Measurements from ENCODE around the gene ME2.
A peak's percentile ranks its signal among the peaks of the same experiment; 100 is the strongest.
"Not testable (repeated sequence)": the region's sequence is repeated elsewhere in the genome, so short reads cannot be mapped to it uniquely, and the experiment has no call there.

Gene ME2

DNA sequence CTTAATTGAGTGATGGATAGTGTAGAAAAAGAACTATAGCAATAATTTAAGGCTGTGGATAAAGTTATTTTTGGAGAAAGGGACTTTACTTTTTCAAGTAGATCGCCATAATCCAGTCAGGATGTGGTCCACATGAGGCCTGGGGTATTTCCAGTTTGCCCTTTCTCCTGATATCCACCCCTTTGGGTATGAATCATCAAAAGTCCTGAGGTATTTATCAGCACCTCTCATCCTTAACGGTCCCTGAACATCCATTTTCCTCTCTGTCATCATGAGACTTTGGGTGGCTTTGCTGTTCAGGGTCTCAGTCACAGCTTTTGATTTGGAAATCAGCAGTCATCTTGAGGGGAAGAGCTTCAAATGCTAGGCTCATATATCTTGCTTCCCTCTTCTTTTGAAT is 49.6 kb downstream of the ME2 start:
- no peak for DNase-seq

DNA sequence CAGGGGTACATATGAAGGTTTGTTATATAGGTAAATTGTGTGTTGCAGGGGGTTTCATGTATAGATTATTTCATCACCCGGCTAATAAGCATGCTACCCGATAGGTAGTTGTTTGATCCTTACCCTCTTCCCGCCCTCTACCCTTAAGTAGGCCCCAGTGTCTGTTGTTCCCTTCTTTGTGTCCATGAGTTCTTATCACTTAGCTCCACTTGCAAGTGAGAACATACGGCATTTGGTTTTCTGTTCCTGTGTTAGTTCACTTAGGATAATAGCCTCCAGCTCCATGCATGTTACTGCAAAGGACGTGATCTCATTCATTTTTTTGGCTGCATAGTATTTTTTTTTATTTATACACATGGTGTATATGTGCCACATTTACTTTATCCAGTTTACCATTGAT is 54.8 kb downstream of the ME2 start:
- no peak for DNase-seq

DNA sequence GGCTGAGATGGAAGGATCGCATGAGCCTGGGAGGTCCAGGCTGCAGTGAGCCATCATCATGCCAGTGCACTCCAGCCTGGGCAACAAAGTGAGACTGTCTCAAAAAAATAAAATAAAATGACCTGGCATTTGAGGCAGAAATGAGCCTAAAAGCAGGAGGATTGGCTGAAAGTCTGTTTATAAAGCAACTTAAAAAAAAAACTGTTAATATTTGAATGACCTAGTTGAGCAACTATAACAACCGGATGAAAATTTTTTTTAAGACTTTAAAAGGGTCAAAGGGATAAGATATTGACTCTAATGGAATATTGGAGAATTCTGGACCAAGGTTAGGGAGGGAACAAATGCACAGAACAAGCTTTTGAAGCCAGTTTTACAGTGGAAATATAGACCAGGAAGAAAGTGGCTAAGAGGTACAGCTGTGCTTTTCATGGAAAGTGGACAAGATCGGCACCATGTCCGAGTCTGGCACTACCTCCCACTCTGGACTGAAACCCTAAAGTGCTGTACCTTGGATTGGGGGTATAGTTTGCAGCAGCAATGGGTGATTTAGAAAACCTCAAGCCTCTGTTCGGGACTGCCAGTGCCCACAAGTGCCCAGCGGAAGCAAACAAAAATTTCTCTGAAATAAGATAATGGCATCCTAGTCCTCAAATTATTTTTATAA is 55.8 kb downstream of the ME2 start:
- DNase-seq, result no peak

GRCh38 chr18:50935493-50936191 is 56.7 kb downstream of the ME2 start:
- DNase-seq, result peak; percentile 4

GRCh38 chr18:50937183-50937582 is 58.3 kb downstream of the ME2 start:
- no peak for DNase-seq

- DNase-seq, result no peak
Observed at GRCh38 chr18:50938912-50939311, 60.0 kb downstream of the ME2 start.

DNA sequence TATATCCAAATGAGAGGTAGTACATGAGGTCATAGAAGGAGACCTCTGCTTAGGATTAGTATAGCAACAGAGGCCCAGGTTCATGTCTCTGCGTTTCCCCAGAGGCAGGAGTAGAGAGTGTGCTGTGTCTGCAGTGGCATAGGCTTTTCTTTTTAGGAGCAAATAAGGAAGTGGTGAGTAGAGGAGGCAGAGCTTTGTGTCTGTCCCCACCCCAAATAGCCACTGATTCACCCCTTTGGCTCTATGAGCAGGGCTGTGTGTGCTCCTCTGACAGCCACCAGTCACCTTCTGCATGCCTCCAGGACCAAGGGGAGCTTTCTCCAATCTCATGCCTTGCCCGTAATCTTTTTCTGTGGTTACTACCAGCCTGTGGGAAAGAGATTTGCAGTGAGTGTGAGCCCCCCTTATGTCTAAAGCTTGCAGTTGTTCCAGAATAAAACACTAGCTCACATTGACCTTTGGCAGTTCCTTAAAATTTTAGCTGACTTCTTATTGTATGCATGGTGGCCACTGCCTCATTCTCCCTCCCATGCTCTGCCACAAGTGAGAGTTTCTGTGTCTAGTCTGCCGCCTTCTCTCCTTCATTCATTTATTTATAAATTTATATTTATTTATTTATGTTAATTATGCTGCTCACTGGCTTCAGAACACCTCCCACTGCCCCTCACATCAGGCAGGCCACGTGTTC is 65.5 kb downstream of the ME2 start:
- DNase-seq, result no peak

DNA sequence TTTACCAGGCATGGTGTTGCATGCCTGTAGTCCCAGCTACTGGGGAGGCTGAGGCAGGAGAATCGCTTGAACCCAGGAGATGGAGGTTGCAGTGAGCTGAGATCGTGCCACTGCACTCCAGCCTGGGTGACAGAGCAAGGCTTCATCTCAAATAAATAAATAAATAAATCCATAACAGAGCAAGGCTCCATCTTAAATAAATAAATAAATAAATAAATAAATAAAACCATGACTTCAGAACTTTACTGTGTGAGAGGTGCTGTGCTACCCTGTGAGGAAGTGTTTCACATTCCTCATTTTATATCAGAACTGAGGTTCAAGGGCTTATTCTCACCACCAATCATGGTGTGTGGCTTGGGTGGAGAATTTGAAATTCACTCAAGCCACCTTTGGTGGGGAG is 67.0 kb downstream of the ME2 start:
- not testable (repeated sequence) for DNase-seq

GRCh38 chr18:50947899-50948298 is 69.0 kb downstream of the ME2 start:
- DNase-seq, result no peak

GRCh38 chr18:50949185-50949584 is 70.3 kb downstream of the ME2 start:
- DNase-seq, result no peak

DNA sequence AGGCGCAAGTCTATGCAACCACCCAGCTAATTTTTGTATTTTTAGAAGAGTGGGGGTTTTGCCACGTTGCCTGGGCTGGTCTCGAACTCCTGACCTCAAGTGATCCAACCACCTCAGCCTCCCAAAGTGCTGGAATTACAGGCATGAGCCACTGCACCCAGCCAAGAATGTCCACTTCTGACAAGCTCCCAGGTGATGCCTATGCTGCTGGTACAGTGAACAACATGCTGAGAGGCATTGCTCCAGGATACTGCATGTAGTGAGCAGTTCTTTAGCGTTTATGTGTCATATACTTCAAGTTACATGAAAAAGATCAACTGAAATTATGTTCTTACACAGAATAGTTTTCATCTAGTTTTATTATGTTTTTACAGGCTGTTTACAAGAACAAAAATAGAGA is 71.7 kb downstream of the ME2 start:
- no peak for DNase-seq

DNA sequence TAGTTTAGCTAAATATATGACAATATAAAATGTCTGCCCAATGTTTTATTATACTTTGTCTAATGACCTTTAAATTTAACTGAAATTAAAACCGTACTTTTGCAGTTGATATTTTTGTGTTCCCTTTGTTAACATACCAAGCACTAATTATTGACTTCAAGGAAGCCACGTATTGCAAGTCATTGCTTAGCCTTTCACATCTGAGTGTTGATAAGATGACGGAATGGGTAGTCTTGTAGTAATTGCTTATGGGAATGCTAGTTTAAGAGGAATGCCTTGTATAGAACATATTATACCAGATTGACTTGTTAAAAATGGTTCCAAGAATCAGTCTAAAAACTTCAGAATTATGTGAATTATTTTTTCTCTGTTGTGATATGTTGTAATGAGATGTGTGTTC is 74.9 kb downstream of the ME2 start:
- no peak for DNase-seq

DNA sequence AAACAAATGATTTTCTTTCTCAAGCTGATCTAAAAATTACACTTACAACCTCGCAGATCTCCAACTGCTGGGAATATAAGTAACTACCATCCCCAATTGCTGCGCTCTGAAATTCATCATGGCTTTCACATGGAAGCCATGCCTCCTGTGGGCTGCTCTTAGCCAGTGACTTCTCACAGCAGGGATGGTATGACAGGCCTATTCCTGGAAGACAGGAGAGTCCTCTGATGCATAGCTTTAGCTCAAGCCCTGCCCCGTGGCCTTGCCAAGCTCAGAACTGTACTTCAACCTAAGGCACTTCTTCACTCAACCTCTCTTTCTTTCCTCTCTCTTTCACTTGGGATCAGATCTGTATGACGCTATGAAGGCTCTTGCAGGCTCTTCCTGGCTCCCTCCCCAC is 76.3 kb downstream of the ME2 start:
- DNase-seq, result no peak

GRCh38 chr18:50956116-50956515 is 77.2 kb downstream of the ME2 start:
- no peak for DNase-seq

DNA sequence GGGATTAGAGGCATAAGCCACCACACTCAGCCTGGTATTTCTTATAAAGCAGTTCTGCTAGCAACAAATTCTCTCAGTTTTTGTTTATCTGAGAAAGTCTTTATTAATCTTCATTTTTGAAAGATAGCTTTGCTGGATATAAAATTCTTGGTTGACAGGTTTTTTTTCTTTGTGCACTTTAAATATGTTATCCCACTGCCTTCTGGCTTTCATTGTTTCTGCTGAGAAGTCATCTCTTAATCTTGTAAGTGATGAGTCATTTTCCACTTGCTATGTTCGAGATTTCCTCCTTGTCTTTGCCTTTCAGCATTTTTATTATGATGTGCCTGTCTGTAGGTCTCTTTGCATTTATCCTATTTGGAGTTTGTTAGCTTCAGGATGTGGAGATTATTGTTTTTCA is 83.1 kb downstream of the ME2 start:
- no peak for DNase-seq

DNA sequence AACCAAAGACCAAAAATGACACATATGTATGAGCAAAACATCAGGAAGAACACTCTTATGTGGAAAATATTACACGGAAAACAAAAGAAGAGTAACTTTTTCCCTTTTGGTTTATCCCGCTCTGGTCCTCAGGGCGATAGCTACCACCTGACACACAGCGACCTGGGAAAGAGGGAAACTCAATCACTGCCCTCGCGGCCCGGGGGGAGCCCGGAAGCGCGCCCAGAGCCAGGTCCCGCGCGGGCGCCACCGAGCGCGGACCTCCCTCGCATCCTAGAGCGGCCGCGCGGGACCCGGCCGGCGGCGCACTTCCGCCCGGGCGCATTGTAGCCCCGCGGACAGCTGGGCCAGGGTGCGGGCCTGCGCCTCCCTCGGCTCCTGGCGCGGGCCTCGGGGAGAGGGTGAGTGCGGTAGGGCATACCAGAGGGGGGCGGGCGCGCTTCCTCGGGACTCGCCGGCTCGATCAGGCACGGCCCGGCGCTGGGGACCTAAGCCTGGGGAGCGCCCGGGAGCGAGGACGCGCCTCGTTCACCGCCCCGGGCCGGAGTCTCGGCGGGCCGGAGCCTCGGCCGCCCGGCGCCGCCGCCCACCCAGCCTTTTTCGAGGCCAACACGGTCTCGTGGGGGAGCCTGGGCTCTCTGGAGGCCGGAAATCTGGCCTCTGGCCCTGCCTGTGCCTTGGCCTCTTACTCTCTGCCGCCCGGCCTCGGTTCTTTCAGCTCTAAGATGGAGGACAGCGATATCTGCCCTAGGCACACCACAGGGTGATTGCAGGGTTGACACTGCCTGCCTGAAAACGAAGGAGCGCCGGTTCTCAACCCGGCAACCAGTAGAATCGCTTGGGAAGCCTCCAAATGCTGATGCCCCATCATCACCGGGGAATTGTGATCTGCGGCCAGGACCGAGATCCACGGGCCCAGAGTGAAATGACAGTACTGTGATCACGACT is 89.1 kb downstream of the ME2 start, which contains the start of gene ELAC1:
Gene ELAC1, plus strand, starts transcription at position 327 of the 948 bp plus-strand sequence. CDS start 6,365 bp downstream, outside the sequence.
- peak; percentile 92 for DNase-seq

- no peak for DNase-seq
Observed at GRCh38 chr18:50969448-50969847, 90.5 kb downstream of the ME2 start.

GRCh38 chr18:50970006-50970405 is 91.1 kb downstream of the ME2 start:
- DNase-seq, result no peak

GRCh38 chr18:50972404-50972803 is 93.5 kb downstream of the ME2 start:
- DNase-seq, result not testable (repeated sequence)

GRCh38 chr18:50973367-50974126 is 94.6 kb downstream of the ME2 start:
- DNase-seq, result no peak

GRCh38 chr18:50977037-50977760 is 98.3 kb downstream of the ME2 start:
- no peak for DNase-seq
